GM18873 (cell line): ENCODE data around the gene RAET1L.
A peak's percentile ranks its signal among the peaks of the same experiment; 100 is the strongest.
"Not testable (repeated sequence)": the region's sequence is repeated elsewhere in the genome, so short reads cannot be mapped to it uniquely, and the experiment has no call there.

Experiments
- ATAC-seq: cut with Tn5 transposase; IDR thresholded peaks from one replicate; pipeline ENCODE4 v1.9.1; 2021; ENCODE audit warnings: mild to moderate bottlenecking, moderate library complexity, moderate number of reproducible peaks; ENCODE audit not compliant: unreplicated experiment, low FRiP score

The RAET1L gene

DNA sequence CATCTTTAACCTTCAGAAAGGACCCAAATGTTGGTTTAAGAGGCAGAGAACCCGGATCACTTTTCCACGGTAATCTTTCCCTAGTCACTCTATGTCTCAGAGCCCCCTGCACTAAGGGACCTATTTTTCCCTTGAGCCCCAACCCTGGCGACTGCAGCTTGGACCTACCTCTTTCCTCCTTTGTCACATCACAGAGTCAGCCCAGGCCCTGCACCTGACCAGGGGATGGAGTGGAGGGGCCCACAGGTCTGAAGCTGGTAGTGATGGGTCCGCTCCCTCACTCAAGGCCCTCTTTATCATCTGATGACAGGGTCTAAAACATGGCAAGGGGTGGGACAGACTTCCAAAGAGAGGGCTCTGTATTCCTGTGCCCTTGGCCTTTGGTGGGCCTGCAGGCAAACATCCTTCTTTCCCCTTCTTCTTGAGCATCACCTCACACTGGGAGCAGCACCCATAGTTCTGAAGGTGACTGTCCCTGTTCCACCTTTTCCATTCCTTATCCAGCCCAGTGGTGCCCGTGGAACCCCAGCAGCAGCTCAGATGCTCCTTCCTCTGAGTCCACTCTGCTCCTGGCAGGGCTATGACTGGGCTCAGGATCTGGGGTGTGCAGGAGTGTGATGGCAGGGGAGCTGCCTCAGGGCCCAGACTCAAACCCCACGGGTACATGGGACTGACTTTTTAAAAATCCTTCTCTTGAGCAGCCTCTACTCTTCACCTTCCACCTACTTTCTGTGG is 6.3 kb downstream of the RAET1L start:
- no peak for ATAC-seq

GRCh38 chr6:150017186-150017521 is 8.2 kb downstream of the RAET1L start:
- not testable (repeated sequence) for ATAC-seq

DNA sequence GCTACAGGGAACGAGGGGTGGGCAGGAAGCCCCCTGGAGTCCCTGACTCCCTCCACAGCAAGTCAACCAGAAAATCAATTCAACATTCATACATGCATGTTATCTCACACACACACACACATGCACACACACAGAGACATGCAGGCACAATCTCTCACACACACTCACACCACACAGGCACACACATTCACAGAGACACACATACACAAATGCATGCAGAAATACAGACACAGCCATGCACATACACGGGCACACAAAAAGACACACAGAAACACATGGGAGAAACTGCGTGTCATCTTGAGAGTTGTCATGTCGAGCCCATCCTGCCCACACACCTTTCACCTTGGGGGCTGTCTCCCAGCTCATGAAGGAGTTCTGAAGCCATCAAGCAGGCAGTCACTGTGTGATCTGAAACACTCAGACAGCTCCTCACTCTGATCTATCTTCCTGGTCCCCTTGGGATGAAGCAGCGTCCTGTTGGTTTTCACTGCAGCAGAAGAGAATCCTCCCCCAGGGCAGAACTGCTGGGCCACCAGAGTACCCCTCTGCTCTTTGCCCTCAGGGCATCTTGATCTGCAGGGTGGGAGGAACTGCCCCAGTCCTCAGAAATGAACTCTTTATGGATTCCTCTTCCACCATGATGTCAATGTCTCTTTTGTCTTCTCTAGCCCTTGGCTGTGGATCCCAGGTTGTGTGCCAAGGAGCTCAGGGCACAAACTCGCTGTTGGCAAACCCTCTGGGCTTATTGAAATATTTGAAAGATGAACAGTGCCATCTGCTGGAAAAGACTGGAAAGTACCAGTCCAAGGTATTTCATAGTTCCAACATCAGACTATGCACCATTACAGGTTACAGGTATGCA is 8.8 kb downstream of the RAET1L start:
- ATAC-seq: peak; percentile 70

GRCh38 chr6:150015281-150016001 is 9.9 kb downstream of the RAET1L start:
- not testable (repeated sequence) for ATAC-seq

DNA sequence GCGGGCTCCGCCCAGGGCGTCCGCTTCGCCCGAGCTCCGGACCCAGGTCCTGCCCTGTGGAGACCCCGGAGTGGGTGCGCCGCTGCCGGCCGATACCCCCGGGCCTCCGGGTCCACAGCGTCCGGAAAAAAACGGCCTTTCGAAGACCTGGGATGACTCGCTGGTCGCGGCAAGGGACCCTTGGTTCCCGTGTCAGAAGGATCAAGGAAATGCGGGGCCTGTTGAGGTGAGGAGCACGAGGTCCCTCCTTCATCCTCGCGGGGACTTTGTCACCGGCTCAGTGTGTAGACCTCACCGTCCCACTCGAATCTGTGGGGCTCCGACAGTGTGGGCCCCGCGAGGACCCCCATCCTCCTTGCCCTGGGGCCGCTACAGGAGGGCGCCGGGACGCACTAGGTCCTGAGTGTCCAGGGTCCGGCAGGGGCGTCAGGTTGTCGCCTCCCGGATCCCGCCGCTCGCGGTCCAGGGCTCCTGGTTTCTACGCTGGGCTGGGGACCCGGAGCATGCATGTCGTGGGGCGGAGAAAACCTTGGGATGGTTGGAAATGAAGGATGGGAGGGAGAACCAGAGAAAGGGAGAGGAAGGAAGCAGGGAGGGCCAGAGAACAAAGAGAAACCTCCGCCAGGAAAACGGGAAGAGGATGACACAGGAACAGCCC is 10.6 kb downstream of the RAET1L start:
- ATAC-seq: not testable (repeated sequence)

- ATAC-seq: not testable (repeated sequence)
These were observed 11.3 kb downstream of the RAET1L start for GRCh38 chr6:150013785-150014622.

DNA sequence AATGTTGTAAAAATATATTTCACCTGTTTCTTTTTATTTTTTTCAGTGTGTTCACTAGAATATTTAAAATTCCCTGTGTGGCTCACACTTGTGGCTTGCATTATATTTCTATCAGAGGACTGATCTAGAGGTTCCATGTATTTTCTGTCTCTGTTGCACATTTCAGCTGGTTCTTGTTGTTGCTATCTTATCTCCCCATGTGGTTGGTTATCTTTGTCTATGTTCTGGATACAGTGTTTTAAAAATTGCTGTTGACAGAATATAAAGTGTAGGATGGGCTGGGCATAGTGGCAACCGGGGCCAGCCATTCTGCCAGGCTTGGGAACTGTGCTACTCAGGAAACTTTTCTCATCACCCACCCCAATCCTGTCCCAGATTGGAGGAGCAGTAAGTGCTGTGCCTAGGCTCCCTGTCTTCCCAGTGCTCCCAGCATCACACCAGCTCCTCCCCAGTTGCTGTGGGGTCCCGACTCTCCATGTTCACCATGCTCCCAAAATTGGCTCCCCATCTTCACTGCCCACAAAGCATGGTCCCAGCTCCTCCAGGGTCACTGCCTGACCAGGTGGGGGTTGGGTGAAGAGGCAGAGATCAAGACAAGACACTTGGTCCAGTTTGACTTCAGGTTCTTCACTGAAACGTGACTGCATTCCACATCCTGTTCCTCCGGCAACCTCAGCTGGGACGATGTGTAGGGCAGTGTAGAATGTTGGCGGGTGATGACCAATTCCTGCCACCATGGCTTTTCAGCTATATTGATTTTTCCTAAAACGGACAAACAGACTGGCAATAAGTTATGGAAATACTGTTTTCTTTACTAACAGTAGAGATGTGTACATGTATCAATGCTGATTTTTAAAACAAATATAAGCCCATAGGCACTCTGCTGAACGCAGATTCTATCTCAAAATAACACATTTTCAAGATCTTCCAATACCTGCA is 12.2 kb downstream of the RAET1L start:
- ATAC-seq: not testable (repeated sequence)

DNA sequence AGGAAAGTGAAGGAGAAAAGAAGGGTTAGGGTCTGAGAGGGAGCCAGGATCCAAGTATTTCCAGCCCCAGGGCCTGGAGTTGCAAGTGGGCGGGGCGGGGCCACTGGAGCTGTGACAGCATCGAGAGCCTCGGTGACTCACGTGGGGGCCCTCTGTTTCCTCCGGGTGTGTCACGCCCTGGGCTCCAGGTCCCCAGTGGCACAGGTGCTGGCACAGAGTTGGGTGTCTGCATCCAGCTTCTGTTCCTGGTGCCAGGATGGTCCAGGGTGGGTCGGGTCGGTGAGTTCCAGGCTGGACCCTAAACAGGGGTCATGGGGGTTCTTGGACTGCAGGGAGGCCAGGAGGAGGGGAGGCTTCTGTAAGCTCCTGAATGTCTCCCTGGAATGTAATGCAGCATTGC is 16.7 kb downstream of the RAET1L start:
- ATAC-seq: no peak

- ATAC-seq: no peak
These were observed 18.3 kb downstream of the RAET1L start for GRCh38 chr6:150006961-150007464.

- no peak for ATAC-seq
These were observed 19.3 kb downstream of the RAET1L start for GRCh38 chr6:150005761-150006651.

DNA sequence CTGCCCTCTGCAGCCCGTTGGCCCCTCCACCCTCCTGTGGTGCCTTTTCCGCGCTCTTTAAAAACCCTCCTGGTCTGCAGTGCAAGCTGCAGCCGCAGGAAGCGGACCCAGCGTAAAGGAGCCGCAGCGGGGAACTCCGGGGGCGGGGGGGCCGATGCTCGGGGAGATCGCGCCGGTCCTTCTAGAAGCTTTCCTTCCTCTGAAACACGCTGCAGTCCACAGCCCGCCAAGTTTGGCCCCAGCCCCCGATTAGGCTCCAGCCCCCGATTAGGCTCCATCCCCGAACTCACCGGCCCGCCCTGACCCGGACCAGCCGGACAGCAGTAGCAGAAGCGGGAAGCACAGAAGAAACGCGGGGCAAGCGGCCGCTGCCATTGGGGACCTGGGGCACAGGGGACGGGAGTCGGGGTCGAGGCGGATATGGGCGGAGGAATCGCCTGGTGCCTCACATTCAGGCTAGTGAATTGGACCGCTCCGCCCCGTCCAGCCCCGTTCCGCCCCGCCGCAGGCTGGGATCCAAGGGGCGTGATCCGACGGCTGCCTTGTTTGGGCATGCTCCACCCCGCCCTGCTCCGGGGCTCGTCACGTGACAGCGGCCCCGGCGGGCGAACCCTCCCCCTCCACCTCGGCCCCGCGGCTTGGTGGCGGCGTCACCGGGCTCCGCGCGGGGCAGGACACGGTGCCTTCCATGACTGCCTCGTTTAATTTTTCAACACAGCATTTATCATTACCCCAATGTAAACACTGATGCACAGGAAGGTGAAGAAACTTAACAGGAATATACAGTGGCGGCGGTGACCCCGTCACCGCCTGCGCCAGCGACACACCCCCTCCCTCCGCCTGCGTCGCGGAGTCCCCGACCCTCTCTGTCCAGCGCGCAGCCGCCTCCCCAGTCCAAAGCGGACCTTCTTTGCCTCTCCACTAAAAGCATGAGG is 20.3 kb downstream of the RAET1L start:
- no peak for ATAC-seq

- ATAC-seq: no peak
These were observed 21.1 kb downstream of the RAET1L start for GRCh38 chr6:150004101-150004782.

GRCh38 chr6:150003599-150003998 is 21.7 kb downstream of the RAET1L start:
- ATAC-seq: not testable (repeated sequence)

GRCh38 chr6:150002710-150003109 is 22.6 kb downstream of the RAET1L start:
- no peak for ATAC-seq

GRCh38 chr6:150001295-150002008 is 23.9 kb downstream of the RAET1L start:
- ATAC-seq: peak; percentile 53
